Superior temporal gyrus (tissue), 1 donor: ENCODE results near the gene FAM168A.
A peak's percentile ranks its signal among the peaks of the same experiment; 100 is the strongest.

Experiments used
- DNase-seq: peaks from one replicate; pipeline ENCODE4 v3.0.0-alpha.2; 2016; ENCODE audit errors: extremely low spot score

The FAM168A gene, protein sequence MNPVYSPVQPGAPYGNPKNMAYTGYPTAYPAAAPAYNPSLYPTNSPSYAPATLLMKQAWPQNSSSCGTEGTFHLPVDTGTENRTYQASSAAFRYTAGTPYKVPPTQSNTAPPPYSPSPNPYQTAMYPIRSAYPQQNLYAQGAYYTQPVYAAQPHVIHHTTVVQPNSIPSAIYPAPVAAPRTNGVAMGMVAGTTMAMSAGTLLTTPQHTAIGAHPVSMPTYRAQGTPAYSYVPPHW

DNA sequence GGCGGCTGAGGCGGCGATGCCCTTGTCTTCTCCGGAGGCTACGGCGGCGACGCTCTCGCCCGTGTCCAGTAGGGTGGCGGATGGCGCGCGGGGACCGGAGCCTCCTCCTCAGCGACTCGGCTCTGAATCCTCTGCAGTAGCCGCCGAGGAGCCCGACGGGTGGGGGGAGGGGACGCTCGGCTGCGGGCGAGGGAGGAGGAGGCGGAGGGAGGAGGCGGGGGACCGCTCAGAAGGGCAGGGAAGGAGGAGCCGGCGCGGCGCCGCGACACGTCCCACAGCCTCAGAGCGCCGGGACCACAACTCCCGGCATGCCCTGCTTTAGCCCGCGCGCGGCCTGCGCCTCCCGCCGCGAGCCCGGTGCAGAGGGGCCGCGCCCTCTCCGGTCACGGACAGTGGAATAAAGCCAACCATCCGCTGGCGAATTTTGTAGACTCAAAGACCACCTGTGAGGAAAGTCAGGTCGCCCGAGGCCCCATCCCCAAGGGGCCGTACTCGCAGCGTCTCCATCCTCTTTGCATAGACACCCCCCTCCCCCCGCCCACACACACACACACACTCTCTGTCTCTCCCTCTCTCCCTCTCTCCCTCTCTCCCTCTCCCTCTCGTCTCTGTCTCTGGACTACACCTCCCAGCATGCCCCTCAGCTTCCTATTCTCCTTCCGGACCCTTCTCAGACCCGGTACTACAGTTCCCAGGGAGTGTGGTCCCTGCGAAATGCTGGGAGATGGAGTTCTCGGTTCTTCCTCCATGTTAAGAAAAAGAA is at the start of gene FAM168A:
Gene FAM168A, minus strand, starts transcription at position 157 of the 763 bp plus-strand sequence. CDS start 129,638 bp downstream, outside the sequence.
- peak; percentile 98 for DNase-seq

DNA sequence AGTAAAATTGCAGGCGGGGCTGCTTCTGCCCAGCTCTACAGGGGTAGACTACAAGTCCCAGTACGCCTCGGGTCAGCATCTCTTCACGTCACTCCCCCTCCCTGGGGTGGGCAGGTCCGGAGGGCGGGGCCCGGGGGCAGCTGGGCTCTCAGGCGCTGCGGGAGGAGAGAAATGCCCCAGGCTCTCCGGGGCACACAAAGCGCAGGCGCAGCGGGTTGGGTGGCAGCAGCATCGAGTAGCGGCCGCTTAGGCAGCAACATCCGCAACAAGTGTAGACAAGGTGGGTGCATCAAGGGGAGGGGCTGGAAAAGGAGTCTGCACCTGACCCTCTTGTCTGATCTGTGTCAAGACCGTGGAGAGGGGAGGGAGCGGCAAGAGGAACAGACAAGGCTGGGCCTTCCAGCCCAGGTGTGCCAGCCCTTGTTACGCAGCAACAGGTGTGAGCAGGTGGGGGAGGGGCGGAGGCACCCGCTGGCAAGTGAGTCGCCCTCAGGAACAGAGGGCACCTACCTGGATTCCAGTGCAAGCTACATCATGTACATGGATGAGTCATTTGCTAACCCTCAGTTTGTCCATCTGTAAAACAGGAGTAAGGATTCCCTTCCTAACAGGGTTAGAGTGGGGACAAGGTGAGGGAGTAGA is 49.7 kb upstream of the FAM168A start:
- peak; percentile 96 for DNase-seq

DNA sequence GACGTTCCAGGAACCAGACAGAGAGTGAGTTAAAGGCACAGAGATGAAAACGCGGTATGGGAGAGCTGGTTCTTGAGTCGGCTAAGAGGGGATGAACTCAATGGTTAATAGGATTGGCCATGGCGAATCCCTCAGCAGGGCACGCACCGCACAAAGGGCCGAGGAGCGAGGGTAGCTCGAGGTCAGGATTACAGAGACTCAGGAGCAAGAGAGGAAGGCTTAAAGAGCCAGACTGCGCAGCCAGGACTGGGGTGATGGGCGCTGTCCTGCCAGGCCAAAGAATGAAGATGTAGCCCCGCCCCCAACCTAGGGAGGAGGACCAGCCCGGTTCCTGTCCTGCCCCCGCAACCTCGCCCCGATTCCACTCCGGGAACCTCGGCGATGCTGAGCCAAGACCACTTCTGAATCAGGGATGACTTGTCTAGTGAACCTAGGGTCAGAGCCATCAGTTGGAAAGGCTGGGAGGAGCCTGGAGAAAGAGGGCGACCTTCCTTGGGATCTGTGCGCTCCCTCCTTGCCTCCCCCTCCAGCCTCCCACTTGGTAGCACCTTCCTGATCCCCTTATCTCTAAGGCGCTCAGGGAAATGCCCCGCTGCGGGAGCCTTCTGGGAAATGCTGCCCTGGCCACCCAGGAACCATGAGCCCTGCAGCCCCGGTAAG is 48.2 kb upstream of the FAM168A start, which contains the start of gene PLEKHB1:
Gene PLEKHB1, plus strand, starts transcription at position 610 of the 660 bp plus-strand sequence. Its CDS starts 28 bp downstream, at position 638.
- DNase-seq = no peak

DNA sequence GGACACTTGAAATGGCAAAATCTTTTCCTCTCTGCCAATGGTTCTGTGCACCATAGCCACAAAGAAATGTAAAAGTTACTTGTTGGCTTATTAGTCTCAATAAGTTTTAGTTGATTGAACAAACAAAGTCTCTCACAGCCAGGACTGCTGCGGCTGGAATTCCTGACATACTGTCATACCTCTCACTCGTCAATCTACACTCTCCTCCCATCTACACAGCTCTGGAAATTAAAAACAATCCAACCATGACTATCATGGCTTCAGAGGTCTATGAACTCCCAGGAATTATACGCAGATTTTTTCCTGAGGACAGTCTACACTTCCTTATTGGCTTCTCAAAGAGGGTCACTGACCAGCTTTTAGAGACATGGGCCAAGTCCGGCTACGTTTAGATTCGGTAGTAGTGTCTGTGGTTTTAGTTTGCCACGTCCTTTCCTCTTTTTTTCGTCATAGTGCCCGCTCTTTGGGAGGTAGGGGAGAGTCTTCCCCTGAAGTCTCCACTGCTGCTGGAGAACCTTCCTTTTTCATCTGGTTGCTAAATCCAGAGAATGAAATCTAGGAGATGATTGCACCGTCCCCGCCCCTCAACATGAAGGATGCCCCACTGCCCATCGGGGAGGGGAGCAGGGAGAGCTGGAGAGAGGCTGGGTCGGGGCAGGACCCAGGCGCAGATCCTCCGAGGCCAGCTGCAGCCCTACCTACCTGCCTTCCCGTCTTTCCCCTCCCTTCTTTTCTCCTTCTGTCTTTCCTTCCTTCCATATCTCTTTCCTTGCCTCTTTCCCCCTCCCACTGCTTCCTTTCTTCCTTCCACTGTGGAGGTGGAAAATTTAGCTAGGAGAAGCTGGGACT is 47.4 kb upstream of the FAM168A start:
- DNase-seq = no peak

DNA sequence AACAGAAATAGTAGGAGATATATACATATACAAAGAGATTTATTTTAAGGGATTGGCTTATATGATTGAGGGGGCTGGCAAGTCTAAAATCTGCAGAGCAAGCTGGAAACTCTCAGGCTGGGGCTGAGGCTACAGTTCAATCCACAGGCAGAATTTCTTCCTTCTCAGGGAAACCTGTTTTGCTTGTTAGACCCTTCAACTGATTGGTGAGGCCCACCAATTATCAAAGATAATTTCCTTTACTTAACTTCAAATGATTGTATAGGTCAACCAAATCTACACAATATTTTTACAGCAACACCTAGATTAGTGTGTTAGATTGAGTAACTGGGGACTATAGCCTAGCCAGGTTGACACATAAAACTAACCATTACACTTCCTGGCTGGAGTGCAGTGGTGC is 43.8 kb upstream of the FAM168A start:
- no peak for DNase-seq

DNA sequence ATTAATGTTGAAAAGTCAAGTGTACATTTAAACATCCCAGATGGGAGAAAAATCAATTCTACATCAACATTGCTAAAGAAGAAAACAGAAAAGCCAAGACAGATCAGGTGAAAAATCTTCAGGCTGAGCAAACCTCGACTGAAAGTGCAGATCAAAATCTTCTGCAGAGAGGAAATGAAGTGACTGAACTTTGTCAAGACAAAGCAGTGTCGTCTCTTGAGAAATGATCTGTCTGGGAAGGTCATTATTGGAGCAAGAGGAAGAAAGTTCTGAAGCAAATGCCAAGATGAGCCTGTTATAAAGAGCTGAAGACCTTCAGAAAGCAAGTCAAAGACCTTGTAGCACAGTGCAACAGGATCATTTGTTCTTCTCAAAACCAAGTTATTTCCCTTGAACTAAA is 42.7 kb upstream of the FAM168A start:
- no peak for DNase-seq

DNA sequence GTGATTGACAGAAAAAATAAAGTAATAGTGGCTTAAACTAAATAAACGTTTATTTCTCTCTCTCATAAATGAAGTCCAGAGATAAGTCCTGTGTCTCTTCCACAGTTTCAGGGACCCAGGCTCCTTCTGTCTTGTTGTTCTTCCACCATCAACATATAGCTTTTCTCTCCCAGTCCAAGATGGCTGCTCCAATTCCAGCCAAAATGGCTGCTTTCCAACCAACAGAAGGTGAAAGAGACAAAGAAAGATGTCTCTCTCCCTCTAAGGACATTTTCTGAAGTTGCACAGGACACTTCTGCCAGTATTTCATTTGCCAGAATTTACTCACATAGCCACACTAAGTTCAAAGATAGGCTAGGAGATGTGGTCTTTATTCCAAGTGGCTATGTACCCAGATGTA is 39.1 kb upstream of the FAM168A start:
- DNase-seq = no peak

DNA sequence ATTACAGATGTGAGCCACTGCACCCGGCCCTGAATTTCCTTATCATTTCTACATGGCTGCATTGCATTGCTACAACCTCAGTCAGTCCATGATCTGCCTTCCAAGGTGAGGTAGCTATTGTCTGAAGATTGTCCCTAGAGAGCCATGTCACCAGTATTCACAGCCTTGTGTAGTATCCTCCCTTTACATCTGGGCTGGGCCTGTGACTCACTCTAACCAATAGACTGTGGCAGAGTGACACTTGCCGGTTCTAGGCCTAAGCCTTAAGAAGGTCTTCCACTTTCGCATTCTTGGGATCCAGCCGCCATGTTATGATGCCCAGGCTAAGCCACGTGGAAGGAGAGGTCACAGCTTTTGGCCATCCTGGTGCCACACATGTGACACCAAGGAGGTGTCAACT is 38.3 kb upstream of the FAM168A start:
- DNase-seq = no peak

DNA sequence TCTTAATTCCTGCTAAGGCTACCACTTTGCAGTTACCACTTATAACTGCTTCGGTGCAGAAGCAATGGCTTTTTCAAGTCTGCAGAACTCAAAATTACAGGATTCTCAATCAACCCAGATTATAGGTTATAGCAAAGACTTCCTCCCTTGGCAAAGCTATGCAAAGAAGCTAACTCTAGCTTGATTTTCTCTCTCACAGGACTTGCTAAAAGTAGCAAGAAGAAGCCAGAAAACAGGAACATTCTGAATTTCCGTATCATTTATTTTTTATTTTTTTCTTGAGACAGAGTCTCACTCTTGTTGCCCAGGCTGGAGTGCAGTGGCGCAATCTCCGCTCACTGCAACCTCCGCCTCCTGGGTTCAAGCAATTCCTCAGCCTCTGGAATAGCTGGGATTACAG is 37.8 kb upstream of the FAM168A start:
- DNase-seq = no peak

DNA sequence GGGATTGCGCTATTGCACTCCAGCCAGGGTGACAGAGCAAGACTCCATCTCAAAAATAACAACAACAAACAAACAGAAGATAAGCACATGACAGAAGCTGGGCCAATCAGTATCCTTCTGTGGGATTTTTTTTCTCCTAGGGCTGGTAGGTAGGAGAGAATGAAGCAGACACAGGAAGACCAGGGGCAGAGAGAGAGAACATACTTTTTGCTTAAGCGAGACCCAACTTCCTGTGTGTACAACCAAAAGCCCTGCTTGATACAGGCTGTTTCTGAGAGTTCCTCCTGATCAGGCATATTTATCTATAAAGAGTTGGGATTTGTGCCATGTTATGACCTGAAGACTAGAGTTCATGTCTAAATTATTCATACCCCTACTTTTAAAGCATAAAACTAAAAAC is 36.1 kb upstream of the FAM168A start:
- no peak for DNase-seq

DNA sequence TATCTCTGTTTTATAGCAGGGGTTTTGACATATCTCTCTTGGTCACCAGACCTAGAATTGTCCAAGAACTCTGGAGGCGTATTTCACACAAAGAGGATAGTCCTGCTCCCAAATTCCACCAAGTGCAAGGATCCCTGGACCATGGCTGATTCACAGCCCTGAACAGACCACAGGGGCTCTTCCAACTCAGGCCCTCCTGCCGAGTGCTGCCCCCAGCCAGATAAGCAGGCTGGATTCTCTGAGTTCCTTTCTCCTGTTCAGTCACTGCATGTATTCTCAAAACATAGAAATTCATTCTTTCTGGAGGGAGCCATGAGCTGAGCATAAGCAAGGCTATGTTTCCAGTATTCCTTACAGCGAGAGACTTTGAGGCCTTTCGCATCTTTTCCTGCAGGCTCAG is 35.1 kb upstream of the FAM168A start:
- no peak for DNase-seq

DNA sequence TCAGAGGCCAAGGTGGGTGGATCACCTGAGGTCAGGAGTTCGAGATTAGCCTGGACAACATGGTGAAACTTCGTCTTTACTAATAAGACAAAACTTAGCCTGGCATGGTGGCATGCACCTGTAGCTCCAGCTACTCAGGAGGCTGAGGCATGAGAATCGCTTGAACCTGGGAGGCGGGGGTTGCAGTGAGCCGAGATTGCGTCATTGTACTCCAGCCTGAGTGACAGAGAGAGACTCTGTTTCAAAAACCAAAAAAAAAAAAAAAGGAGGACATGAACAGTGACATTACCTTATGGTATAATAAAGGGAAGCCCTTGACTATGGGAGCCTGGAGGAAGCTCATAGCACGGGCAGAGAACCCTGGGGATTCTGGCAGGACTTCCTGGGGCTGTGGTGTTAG is 32.0 kb upstream of the FAM168A start:
- no peak for DNase-seq

DNA sequence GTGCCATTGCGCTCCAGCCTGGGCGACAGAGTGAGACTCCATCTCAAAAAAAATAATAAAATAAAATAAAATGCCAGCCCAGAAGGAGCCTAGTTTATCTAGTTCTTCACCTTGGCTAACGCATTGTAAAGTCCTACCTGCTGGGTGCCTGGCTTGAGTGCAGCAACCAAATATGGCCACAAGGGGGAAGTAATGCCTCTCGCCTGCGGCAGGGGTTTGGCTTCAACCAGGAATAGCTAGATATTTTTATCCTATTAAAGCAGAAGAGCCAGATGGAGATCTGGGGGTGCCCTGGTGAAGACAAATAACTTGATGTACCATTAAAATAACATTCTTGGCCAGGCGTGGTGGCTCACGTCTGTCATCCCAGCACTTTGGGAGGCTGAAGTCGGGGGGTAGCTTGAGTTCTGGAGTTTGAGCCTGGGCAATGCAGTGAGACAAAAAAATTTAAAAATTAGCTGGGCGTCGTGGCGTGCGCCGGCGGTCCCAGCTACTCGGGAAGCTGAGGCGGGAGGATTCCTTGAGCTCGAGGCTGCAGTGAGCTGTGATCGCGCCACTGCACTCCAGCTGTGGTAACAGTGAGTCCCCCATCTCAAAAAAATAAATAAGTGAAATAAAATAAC is 27.9 kb upstream of the FAM168A start:
- DNase-seq = peak; percentile 93

DNA sequence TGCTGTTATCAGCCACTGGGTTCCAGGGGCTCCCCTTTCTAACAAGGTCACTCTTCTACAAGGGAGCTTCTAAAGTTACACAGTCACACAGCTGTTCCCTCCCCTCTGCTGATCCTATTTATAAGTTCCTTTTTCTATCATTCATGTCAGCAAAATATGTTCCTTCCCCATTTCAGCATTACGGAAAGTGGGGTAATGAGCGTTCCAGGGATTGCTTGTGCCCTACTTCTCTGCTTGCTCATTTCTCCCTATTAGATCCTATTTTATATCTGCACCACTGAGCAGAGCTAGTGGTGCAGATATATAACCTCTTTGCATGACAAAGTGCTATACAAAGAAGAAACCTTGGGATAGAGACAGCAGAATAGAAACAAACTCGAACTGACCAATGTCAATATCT is 25.8 kb upstream of the FAM168A start:
- peak; percentile 42 for DNase-seq

DNA sequence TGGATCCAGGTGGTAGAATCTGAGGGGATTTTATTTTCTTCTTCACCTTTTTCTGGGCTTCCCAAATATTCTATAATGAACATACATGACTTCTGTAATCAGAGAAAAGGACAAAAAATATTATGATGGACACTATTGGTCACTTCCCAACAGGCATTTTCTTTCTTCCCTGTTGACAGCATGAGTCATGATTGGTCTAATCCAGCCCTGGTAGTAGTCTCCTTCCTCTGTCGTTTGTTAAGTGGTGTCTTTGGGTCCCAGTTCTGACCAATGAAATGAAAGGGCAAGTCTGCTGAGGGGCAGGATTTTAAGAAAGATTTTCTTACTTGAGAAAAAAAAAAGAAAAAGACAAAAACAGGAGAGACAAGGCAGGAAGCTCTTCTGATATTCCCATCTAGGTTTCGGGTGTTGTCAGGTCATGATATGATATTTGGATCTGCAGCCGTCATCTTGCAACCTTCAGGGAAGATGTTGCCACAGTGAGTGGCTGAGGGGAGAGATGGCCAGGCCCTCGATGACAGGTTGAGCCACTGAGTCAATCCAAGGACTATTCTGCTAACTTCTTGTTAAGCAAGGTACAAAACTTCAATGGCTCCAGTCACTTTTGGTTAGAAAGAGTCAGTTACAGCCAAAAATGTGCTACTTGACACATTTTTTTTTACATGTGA is 25.1 kb upstream of the FAM168A start:
- DNase-seq = peak; percentile 19

DNA sequence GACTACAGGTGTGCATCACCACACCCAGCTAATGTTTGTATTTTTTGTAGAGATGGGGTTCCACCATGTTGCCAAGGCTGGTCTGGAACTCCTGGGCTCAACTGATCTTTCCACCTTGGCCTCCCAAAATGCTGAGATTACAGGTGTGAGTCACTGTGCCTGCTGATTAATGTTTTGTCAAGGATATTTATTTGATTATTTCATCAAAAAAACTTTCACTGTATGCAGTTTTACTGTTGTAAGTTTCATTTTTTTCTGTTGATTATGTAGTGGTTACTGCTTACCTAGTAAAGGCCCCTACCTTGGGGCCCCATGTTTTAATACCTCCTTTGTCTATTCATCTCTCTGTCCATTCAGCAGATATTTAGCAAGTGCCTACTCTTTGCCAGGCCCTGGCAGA is 16.7 kb upstream of the FAM168A start:
- DNase-seq = no peak

DNA sequence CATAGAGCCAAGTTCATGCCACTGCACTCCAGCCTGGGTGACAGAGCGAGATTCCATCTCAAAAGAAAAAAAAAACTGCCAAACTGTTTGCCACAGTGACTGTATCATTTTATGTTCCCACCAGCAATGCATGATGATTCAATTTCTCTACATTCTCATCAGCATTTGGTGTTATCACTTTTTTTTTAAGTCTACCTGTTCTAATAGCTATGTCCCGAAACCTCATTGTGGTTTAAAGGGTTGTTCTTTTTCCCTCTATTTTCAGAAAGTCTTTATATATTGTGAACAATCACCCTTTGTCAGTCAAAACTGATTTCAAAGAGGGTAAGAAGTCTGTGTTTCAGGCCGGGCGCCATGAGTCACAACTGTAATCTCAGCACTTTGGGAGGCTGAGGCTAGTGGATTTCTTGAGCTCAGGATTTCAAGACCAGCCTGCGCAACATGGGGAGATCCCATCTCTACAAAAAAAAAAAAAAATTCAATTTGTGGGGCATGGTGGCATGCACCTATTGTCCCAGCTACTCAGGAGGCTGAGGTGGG is 14.8 kb upstream of the FAM168A start:
- no peak for DNase-seq

DNA sequence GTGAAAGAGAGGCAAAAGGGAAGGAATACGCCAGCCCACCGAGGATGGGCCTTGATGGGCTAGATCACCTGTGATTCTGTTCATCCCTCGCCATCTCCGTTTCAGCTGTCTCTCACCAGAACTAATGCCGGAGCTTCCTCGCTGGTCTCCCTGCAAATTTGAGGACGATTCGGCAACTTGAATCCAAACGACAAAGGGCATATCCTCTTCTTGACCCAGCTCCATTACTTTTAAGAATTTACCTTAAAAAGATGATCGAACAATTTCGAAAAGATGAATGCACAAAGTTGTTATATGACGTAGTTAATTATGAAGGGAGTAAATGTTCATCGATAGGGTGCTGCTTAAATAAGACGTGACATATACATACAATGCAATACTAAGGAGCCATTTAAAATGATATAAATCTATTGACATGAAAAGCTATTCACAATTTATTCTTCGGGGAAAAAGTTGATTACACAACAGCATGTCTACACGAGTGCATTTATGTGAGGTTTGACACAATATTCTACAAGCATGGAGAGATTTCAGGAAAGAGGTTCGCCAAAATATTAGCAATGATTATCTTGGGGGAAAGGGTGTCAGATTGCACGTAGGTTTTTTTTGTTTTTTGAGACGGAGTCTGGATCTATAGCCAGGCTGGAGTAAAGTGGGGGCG is 937 bp upstream of the FAM168A start:
- DNase-seq = no peak

DNA sequence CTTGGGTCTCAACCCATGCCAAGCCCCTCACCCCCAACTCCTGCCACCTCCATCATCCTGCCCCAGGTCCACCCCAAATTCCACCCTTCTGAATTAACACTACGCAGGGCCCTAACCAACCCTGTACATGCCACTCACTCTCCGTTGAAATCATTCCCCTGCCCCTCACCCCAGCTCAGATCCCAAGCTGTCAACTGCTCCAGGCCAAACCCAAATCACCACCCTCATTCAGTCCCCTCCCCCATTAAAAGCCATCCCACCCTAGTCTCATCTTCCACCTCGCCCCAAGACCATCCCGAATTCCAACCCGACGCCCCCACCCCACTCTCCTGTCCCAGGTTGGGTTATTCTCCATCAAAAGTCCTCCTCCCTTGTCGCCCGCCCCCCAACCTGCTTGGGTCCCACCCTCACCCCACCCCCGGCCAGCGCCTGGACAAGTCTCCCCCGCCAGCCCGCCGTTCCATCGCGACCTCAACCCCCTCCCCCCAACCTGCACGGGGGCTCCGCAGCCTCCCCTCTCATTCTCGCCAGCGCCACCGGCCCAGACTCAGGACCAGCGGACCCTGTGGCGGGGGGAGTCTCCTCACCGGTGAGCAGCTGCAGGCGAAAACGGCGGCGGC is 466 bp downstream of the FAM168A start:
- DNase-seq = no peak
